ENCODE results near the gene DCTN2. TPM values are rescaled to one million over a fixed set of nuclear protein-coding genes. Genes with fewer than 3 reads are reported as not detected.

DCTN2 gene
- total and polyA plus RNA-seq, 2 donors: 70.8 to 195 TPM

- DNase-seq (ENCODE audit: extremely low spot score): no peak
- WGBS: 53% methylated on average over 7 of the region's 7 CpGs
- H3K27ac ChIP-seq (ENCODE audit: low read depth): no peak overlapping the region
- no peaks in the 10 kb centered on the region for H3K4me1 ChIP-seq (ENCODE audit: insufficient read depth)
- peak overlapping the region; percentile 50 for H3K4me3 ChIP-seq (ENCODE audit: low read depth, low read length)
- H3K36me3 ChIP-seq (ENCODE audit: insufficient read depth): no peaks in the 10 kb centered on the region
These were observed 3.9 kb upstream of the DCTN2 start for GRCh38 chr12:57550641-57551549.

GRCh38 chr12:57549909-57550640 is 3.1 kb upstream of the DCTN2 start, which contains the start of gene KIF5A:
KIF5A (plus strand) TSS chr12:57550044; CDS start chr12:57550272, 228 bp downstream.
- no peaks in the 10 kb centered on the region for H3K4me1 ChIP-seq (ENCODE audit: insufficient read depth)
- DNase-seq (ENCODE audit: extremely low spot score): no peak
- WGBS: 3% methylated on average over 52 of the region's 52 CpGs
- H3K27ac ChIP-seq (ENCODE audit: low read depth): no peak within 1 kb of the TSS
- H3K36me3 ChIP-seq (ENCODE audit: insufficient read depth): no peaks in the 10 kb centered on the region
- H3K4me3 ChIP-seq (ENCODE audit: low read depth, low read length): peak within 1 kb of the TSS; percentile 50

- Histone ChIP-seq H3K36me3 (ENCODE audit: insufficient read depth) (no peaks in the 10 kb centered on the region), H3K27ac (ENCODE audit: low read depth) (no peak overlapping the region), H3K4me1 (ENCODE audit: insufficient read depth) (no peaks in the 10 kb centered on the region), H3K4me3 (ENCODE audit: low read depth, low read length) (peak overlapping the region; percentile 50)
- 28% methylated on average over 13 of the region's 13 CpGs for WGBS
- no peak for DNase-seq (ENCODE audit: extremely low spot score)
These were observed 2.4 kb upstream of the DCTN2 start for GRCh38 chr12:57549203-57549908.

GRCh38 chr12:57548488-57548887 is 1.5 kb upstream of the DCTN2 start:
- Histone ChIP-seq H3K4me1 (ENCODE audit: insufficient read depth) (no peaks in the 10 kb centered on the region), H3K4me3 (ENCODE audit: low read depth, low read length) (no peak overlapping the region), H3K36me3 (ENCODE audit: insufficient read depth) (no peaks in the 10 kb centered on the region), H3K27ac (ENCODE audit: low read depth) (no peak overlapping the region)
- WGBS: 43% methylated on average over 2 of the region's 2 CpGs
- no peak for DNase-seq (ENCODE audit: extremely low spot score)

- no peak overlapping the region for H3K4me3 ChIP-seq (ENCODE audit: low read depth, low read length)
- DNase-seq (ENCODE audit: extremely low spot score): no peak
- H3K36me3 ChIP-seq (ENCODE audit: insufficient read depth): no peaks in the 10 kb centered on the region
- H3K4me1 ChIP-seq (ENCODE audit: insufficient read depth): no peaks in the 10 kb centered on the region
- no peak overlapping the region for H3K27ac ChIP-seq (ENCODE audit: low read depth)
- WGBS: 93% methylated on average over 2 of the region's 2 CpGs
These were observed 972 bp upstream of the DCTN2 start for GRCh38 chr12:57548013-57548315.

GRCh38 chr12:57547288-57548012 is 458 bp upstream of the DCTN2 start:
- H3K4me1 ChIP-seq (ENCODE audit: insufficient read depth): no peaks in the 10 kb centered on the region
- H3K27ac ChIP-seq (ENCODE audit: low read depth): no peak overlapping the region
- no peak for DNase-seq (ENCODE audit: extremely low spot score)
- 22% methylated on average over 9 of the region's 9 CpGs for WGBS
- H3K36me3 ChIP-seq (ENCODE audit: insufficient read depth): no peaks in the 10 kb centered on the region
- H3K4me3 ChIP-seq (ENCODE audit: low read depth, low read length): peak overlapping the region; percentile 85

GRCh38 chr12:57545809-57546437 is 1.1 kb downstream of the DCTN2 start:
- no peaks in the 10 kb centered on the region for H3K36me3 ChIP-seq (ENCODE audit: insufficient read depth)
- H3K27ac ChIP-seq (ENCODE audit: low read depth): no peak overlapping the region
- peak overlapping the region; percentile 85 for H3K4me3 ChIP-seq (ENCODE audit: low read depth, low read length)
- DNase-seq (ENCODE audit: extremely low spot score): no peak
- no peaks in the 10 kb centered on the region for H3K4me1 ChIP-seq (ENCODE audit: insufficient read depth)
- WGBS: 63% methylated on average over 15 of the region's 15 CpGs

GRCh38 chr12:57543581-57543980 is 3.4 kb downstream of the DCTN2 start:
- no peak overlapping the region for H3K4me3 ChIP-seq (ENCODE audit: low read depth, low read length)
- 90% methylated on average over 2 of the region's 2 CpGs for WGBS
- H3K4me1 ChIP-seq (ENCODE audit: insufficient read depth): no peaks in the 10 kb centered on the region
- H3K27ac ChIP-seq (ENCODE audit: low read depth): no peak overlapping the region
- no peak for DNase-seq (ENCODE audit: extremely low spot score)
- H3K36me3 ChIP-seq (ENCODE audit: insufficient read depth): no peaks in the 10 kb centered on the region

GRCh38 chr12:57541717-57542116 is 5.3 kb downstream of the DCTN2 start:
- DNase-seq (ENCODE audit: extremely low spot score): no peak
- no peaks in the 10 kb centered on the region for H3K36me3 ChIP-seq (ENCODE audit: insufficient read depth)
- H3K27ac ChIP-seq (ENCODE audit: low read depth): no peak overlapping the region
- no peaks in the 10 kb centered on the region for H3K4me1 ChIP-seq (ENCODE audit: insufficient read depth)
- H3K4me3 ChIP-seq (ENCODE audit: low read depth, low read length): no peak overlapping the region
- 85% methylated on average over 2 of the region's 2 CpGs for WGBS

GRCh38 chr12:57541001-57541400 is 6.0 kb downstream of the DCTN2 start:
- Histone ChIP-seq H3K27ac (ENCODE audit: low read depth) (no peak overlapping the region), H3K36me3 (ENCODE audit: insufficient read depth) (no peaks in the 10 kb centered on the region)

GRCh38 chr12:57539134-57539768 is 7.7 kb downstream of the DCTN2 start:
- Histone ChIP-seq H3K4me3 (ENCODE audit: low read depth, low read length) (no peak overlapping the region), H3K36me3 (ENCODE audit: insufficient read depth) (peaks cover 1% of the 10 kb centered on the region), H3K4me1 (ENCODE audit: insufficient read depth) (no peaks in the 10 kb centered on the region), H3K27ac (ENCODE audit: low read depth) (no peak overlapping the region)
- no peak for DNase-seq (ENCODE audit: extremely low spot score)
- 85% methylated on average over 5 of the region's 5 CpGs for WGBS

More at GRCh38 chr12:57541001-57541400, 6.0 kb downstream of the DCTN2 start:
- WGBS: 61% methylated on average over 2 of the region's 2 CpGs
- Histone ChIP-seq H3K4me1 (ENCODE audit: insufficient read depth) (no peaks in the 10 kb centered on the region), H3K4me3 (ENCODE audit: low read depth, low read length) (no peak overlapping the region)
- DNase-seq (ENCODE audit: extremely low spot score): no peak

- Histone ChIP-seq H3K27ac (ENCODE audit: low read depth) (no peak overlapping the region), H3K36me3 (ENCODE audit: insufficient read depth) (peaks cover 3% of the 10 kb centered on the region), H3K4me1 (ENCODE audit: insufficient read depth) (no peaks in the 10 kb centered on the region), H3K4me3 (ENCODE audit: low read depth, low read length) (no peak overlapping the region)
- 92% methylated on average over 1 of the region's 1 CpG for WGBS
- DNase-seq (ENCODE audit: extremely low spot score): no peak
These were observed 10.4 kb downstream of the DCTN2 start for GRCh38 chr12:57536597-57536942.
